Inflammatory macrophage treated with lipopolysaccharide for 4 hours (primary cell): ENCODE measurements around the gene ZCWPW2.

Experiments
- DNase-seq: peaks from one replicate; pipeline ENCODE4 v3.0.0-alpha.2; 2020

Gene ZCWPW2

GRCh38 chr3:28386049-28386448 is 37.5 kb downstream of the ZCWPW2 start:
- no peak for DNase-seq

DNA sequence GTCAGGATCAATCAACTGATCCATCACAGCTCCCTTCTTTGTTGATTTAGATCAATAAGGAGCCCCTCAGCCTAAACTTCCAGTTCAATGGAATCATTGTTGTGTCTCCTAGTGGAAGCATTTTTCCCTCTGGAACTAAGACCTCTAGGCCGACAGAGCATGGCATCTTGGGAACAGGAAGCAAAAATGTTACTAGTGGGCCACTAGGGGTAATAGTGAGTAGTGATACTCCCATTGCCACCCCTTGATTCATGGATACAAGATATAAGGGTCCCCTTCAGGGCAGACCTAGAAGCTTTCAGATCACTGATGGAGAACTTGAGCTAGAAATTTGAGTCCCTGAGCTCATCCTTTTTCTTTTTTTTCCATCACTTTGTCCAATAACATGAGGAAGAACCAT is 40.5 kb downstream of the ZCWPW2 start:
- DNase-seq: no peak

GRCh38 chr3:28399206-28399605 is 50.7 kb downstream of the ZCWPW2 start:
- no peak for DNase-seq

GRCh38 chr3:28406241-28406640 is 57.7 kb downstream of the ZCWPW2 start:
- DNase-seq: no peak

GRCh38 chr3:28449398-28449797 is 100.9 kb downstream of the ZCWPW2 start:
- DNase-seq: no peak

DNA sequence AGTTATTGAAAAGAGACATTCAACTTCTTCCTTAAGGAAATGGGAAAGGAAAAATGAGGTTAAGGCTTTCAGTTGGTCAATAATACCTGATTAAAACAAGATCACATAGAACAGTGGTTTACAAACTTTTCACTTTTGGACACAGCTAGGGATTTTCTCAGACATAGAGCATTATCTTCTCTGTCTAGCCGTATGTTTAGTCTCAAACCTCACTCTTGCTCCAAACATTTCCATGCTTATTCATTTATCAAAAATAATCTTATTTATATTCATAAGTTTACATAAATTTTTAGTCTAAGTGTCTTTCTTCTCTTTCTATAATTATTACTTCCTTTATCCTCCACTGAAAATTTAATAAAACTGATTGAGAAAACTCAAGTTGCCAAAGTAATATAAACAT is 114.3 kb downstream of the ZCWPW2 start:
- no peak for DNase-seq

- DNase-seq: no peak
Measured at GRCh38 chr3:28467414-28467813, 118.9 kb downstream of the ZCWPW2 start.

DNA sequence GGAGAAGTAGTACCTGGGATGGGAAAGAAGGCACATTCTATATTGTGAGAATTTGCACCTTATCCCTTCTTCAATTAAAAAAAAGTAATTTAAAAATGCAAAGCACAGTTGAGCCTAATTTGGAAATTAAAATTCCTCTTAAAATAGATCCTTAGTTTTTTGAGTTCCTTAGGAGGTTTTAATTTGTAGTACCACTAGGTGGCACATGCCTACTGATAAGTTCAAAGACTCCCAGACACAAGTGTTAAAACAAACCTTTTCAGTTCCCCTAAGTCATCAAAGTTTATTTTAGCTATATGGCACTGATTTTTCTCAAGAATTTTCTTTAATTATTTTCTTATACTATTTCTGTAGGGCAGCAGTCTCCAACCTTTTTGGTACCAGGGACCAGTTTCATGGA is 127.7 kb downstream of the ZCWPW2 start:
- peak; percentile 37 for DNase-seq

DNA sequence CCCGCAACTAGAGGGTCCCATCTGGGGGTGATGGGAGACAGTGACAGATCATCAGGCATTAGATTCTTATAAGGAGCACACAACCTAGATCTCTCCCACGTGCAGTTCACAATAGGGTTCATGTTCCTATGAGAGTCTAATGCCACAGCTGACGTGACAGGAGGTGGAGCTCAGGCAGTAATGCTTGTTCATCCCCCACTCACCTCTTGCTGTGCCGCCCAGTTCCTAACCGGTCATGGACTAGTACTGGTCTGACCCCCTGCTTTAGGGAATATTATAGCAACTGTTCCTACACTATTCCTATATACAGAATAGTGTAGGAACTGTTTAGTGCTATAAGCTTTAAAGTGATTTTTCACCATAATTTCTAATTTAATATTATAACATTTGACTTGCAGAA is 128.2 kb downstream of the ZCWPW2 start:
- DNase-seq: no peak

DNA sequence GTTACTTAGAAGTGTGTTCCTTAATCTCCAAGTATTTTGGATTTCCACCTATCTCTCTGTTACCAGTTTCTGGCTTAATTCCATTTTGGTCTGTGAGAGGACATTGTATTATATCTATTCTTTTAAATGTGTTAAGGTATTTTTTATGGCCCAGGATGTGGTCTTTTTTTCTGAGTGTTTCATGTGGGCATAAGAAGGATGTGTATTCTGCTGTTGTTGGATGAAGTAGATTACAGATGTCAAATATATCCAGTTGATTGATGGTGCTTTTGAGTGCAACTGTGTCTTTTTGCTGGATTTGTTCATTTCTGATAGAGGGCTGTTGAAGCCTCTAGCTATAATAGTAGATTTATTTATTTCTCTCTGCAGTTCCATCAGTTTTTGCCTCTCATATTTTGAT is 136.6 kb downstream of the ZCWPW2 start:
- no peak for DNase-seq

- no peak for DNase-seq
Measured at GRCh38 chr3:28495301-28495700, 146.8 kb downstream of the ZCWPW2 start.

DNA sequence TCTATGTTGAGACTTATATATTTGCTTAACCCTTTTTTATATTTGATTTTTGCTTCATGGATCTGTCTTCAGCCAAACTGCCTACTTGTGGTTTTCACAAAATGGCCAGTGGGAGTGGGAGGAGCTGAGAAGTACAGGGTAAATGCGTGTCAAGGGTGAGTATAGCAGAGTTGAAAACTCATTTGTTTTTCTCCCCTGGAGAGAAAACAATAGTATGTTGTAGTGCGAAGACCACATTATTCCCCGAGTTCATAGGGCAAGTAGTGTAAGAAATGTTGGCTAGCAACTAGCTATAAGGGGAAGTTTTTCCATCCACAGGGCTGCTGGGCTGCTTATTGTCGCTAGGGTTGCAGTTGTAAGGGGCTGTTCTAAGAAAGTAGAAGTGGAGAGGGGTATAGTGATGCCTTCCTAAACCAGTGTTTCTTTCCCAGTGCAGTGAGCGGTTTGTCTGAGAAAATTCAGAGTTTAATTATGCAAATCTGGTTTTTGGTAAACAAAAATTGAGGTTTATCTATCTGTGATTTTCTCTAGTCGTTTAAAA is 153.9 kb downstream of the ZCWPW2 start:
- no peak for DNase-seq

DNA sequence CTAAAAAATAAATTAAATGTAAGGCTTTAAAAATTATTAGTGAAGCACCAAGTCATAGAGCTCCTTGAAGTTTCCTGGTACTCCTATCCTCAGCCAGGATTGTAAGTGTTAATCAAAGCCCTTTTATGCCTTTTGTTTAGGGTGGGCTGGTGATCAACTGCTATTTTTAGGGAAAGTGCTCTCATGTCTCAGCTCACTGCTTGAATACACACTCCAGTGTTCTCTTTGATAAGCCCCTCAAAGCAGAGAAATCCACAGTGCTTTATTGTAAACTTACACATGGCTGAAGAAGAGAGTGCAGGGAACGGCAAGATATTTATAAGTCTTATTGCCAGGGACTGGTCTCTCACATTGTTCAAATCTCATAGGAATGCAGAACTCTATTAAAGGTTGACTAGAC is 156.5 kb downstream of the ZCWPW2 start:
- no peak for DNase-seq

DNA sequence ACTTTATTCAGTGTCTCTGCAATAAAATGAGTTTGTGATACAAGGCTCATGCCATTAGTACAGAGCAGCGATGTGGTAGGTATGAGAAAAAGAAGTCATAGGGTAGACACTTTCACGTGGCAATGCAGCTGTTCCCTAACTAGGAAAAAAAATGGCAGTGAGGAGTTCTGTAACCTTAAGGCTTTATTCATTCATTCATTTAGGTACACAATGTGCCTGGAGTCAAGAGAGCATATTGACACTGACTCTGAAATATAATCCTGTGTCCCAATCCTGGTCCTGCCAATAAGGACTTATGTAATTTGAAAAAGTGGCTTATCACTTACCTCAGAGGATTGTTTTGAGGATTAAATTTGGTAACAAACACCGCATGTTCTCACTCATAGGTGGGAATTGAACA is 173.1 kb downstream of the ZCWPW2 start:
- no peak for DNase-seq

- no peak for DNase-seq
Measured at GRCh38 chr3:28542351-28542750, 193.8 kb downstream of the ZCWPW2 start.

- no peak for DNase-seq
Measured at GRCh38 chr3:28544236-28544635, 195.7 kb downstream of the ZCWPW2 start.

DNA sequence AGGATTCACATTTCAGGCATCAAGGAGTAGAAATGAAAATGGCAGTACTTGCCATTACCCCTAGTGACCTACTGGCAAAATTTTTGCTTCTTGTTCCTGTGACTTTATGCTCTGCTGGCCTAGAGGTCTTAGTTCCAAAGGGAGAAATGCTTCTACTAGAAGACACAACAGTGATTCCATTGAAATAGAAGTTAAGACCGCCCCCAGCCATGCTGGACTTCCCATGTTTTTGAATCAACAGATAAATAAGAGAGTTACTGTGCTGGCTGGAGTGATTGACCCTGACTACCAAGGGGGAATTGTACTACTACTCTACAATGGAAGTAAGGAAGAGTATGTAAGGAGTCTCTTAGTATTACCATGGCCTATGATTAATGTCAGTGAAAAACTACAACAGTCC is 196.3 kb downstream of the ZCWPW2 start:
- no peak for DNase-seq

- DNase-seq: no peak
Measured at GRCh38 chr3:28547677-28548076, 199.2 kb downstream of the ZCWPW2 start.

GRCh38 chr3:28553175-28553574 is 204.7 kb downstream of the ZCWPW2 start:
- DNase-seq: no peak

- DNase-seq: no peak
Measured at GRCh38 chr3:28556195-28556594, 207.7 kb downstream of the ZCWPW2 start.

DNA sequence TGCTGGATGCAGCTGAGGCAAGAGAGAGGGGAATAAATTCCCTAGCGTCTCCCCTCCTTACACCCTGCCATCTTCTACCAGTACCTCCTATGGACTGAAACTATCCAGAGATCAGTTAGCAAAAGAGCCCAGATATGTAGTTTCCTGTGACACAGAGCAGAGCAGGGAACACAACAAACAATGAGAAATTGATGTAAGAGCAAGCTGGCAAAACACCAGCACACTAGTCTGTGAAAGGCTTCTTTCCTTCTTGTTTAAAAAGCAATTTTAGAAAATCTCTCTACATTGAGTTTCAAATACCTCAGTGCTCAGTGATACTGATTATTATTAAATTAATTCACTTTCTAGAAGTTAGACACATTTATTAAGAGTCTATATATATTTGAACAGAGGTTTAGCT is 215.7 kb downstream of the ZCWPW2 start:
- DNase-seq: no peak

- no peak for DNase-seq
Measured at GRCh38 chr3:28569357-28569756, 220.8 kb downstream of the ZCWPW2 start.

- no peak for DNase-seq
Measured at GRCh38 chr3:28574036-28574435, 225.5 kb downstream of the ZCWPW2 start.

DNA sequence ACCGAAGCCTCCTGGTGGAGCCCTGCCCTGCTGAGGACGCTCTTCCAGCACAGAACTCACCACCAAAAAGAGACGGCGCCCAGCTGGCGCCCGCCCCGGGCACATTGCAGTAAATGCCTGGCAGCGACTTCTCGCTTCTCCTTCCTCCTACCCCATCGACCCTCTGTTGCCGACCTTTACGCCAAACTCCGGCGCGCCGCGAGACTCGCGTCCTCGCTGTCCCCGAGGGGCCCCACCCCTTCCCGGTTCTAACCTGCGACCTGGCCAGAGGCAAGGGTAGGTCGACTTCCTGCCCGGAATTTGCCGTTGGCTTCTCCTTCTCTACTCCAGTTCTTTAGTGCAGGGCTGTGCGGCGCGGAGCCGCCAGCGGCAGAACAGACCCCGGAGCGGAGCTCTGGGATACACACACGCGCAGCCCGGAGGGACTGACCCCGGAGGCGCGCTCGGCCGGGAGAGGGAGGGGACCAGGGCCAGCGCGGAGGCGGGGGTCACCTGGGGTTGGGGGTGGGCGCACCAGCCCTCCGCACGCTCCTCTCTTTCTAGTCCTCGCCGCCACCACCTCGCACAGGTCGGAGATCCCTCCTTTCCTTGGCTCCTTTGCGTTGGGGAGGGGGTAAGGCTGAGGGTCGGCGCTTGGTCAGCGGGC is 226.7 kb downstream of the ZCWPW2 start:
- DNase-seq: no peak
